Activated CD4-positive, alpha-beta T cell treated with anti-CD3 and anti-CD28 coated beads for 24 hours (primary cell): ENCODE data around the gene LRP2.
"Not testable (repeated sequence)": the region's sequence is repeated elsewhere in the genome, so short reads cannot be mapped to it uniquely, and the experiment has no call there.

Source experiments
- DNase-seq, 2 donors: peaks; one replicate each; pipeline ENCODE4 v3.0.0-alpha.2; 2020; ENCODE audit warnings: low read depth in 2 of 2

Gene LRP2

GRCh38 chr2:169301596-169302335 lies 60.6 kb downstream of the LRP2 start:
- DNase-seq: no peak

GRCh38 chr2:169300636-169301530 lies 61.5 kb downstream of the LRP2 start:
- no peak for DNase-seq

GRCh38 chr2:169298007-169298406 lies 64.3 kb downstream of the LRP2 start:
- no peak for DNase-seq

GRCh38 chr2:169294001-169294675 lies 68.2 kb downstream of the LRP2 start:
- no peak for DNase-seq

- DNase-seq: no peak
Measured at GRCh38 chr2:169291517-169291916, 70.8 kb downstream of the LRP2 start.

GRCh38 chr2:169290433-169290832 lies 71.9 kb downstream of the LRP2 start:
- DNase-seq: no peak

- no peak for DNase-seq
Measured at GRCh38 chr2:169287666-169288065, 74.7 kb downstream of the LRP2 start.

- DNase-seq: no peak
Measured at GRCh38 chr2:169286624-169287231, 75.6 kb downstream of the LRP2 start.

GRCh38 chr2:169285531-169286235 lies 76.7 kb downstream of the LRP2 start:
- DNase-seq: no peak

GRCh38 chr2:169280502-169280901 lies 81.8 kb downstream of the LRP2 start:
- DNase-seq: no peak

- DNase-seq: no peak
Measured at GRCh38 chr2:169275696-169276444, 86.5 kb downstream of the LRP2 start.

GRCh38 chr2:169272010-169272409 lies 90.3 kb downstream of the LRP2 start:
- no peak for DNase-seq

- not testable (repeated sequence) for DNase-seq
Measured at GRCh38 chr2:169270574-169270973, 91.8 kb downstream of the LRP2 start.

GRCh38 chr2:169265591-169265990 lies 96.7 kb downstream of the LRP2 start:
- DNase-seq: no peak

GRCh38 chr2:169260846-169261642 lies 101.3 kb downstream of the LRP2 start:
- no peak for DNase-seq

- no peak for DNase-seq
Measured at GRCh38 chr2:169260246-169260645, 102.1 kb downstream of the LRP2 start.

GRCh38 chr2:169259402-169259801 lies 102.9 kb downstream of the LRP2 start:
- DNase-seq: no peak

- no peak for DNase-seq
Measured at GRCh38 chr2:169258045-169258601, 104.2 kb downstream of the LRP2 start.

GRCh38 chr2:169254774-169255173 lies 107.6 kb downstream of the LRP2 start:
- DNase-seq: no peak
